HepG2 (cell line): Measurements from ENCODE around the gene TOLLIP. TPM values are rescaled to one million over a fixed set of nuclear protein-coding genes. Genes with fewer than 3 reads are reported as not detected.

ENCODE experiments used
- ATF3 ChIP-seq: sonication (generic); formaldehyde crosslinking; IDR thresholded peaks from 2 replicates; pipeline ENCODE4 v1.4.0; 2020; ENCODE audit warnings: missing genetic modification reagents
- HIC2 ChIP-seq: sonication (generic); formaldehyde crosslinking; IDR thresholded peaks from 2 replicates; pipeline ENCODE4 v1.9.0; 2022; ENCODE audit warnings: low read depth, missing genetic modification reagents
- KDM6A ChIP-seq: IDR thresholded peaks from 2 replicates; pipeline ENCODE4 v1.6.1; 2016; ENCODE audit warnings: low read depth
- MAZ ChIP-seq, 2 experiments: sonication (generic) in 1 of 2; formaldehyde crosslinking in 1 of 2; IDR thresholded peaks; 2 replicates each; pipeline versions ENCODE4 v1.5.0 to v1.6.1; 2012 to 2020; ENCODE audit warnings: low read depth in 2 of 2, mild to moderate bottlenecking in 2 of 2, borderline replicate concordance in 1 of 2, improper control_type of control experiment in 1 of 2, low read length in 1 of 2, missing genetic modification reagents in 1 of 2, moderate library complexity in 1 of 2
- MTA1 ChIP-seq: sonication (generic); formaldehyde crosslinking; IDR thresholded peaks from 2 replicates; pipeline ENCODE4 v1.4.0; 2020; ENCODE audit warnings: missing genetic modification reagents, mild to moderate bottlenecking, borderline replicate concordance
- REPIN1 ChIP-seq: sonication (generic); formaldehyde crosslinking; IDR thresholded peaks from 2 replicates; pipeline ENCODE4 v1.8.0; 2022; ENCODE audit warnings: missing genetic modification reagents, low read depth, mild to moderate bottlenecking, borderline replicate concordance
- RNF219 ChIP-seq: sonication (generic); formaldehyde crosslinking; IDR thresholded peaks from 2 replicates; pipeline ENCODE4 v1.5.0; 2020; ENCODE audit warnings: mild to moderate bottlenecking, missing genetic modification reagents
- SMC3 ChIP-seq: IDR thresholded peaks from 2 replicates; pipeline ENCODE4 v1.6.1; 2011; ENCODE audit warnings: low read length, improper control_type of control experiment
- SNRNP70 ChIP-seq: fragments of 200-400 bp; formaldehyde crosslinking; IDR thresholded peaks from 2 replicates; pipeline ENCODE4 v1.6.1; 2017; ENCODE audit warnings: mild to moderate bottlenecking, low read depth, low read length, moderate library complexity
- ZBTB38 ChIP-seq: sonication (generic); formaldehyde crosslinking; IDR thresholded peaks from 2 replicates; pipeline ENCODE4 v1.5.1; 2020; ENCODE audit warnings: mild to moderate bottlenecking, missing genetic modification reagents
- ZHX2 ChIP-seq, 2 experiments: sonication (generic) in 1 of 2; formaldehyde crosslinking in 1 of 2; IDR thresholded peaks; 2 replicates each; pipeline versions ENCODE4 v1.6.1 to v1.9.0; 2014 to 2022; ENCODE audit warnings: antibody characterized with exemption in 1 of 2, borderline replicate concordance in 1 of 2, inconsistent platforms in 1 of 2, low read depth in 1 of 2, missing genetic modification reagents in 1 of 2
- ZNF121 ChIP-seq: sonication (generic); formaldehyde crosslinking; IDR thresholded peaks from 2 replicates; pipeline ENCODE4 v1.5.0; 2020; ENCODE audit warnings: mild to moderate bottlenecking, missing genetic modification reagents
- ZNF317 ChIP-seq: sonication (generic); formaldehyde crosslinking; IDR thresholded peaks from 2 replicates; pipeline ENCODE4 v1.5.0; 2020; ENCODE audit warnings: mild to moderate bottlenecking, missing genetic modification reagents
- ZNF605 ChIP-seq: sonication (generic); formaldehyde crosslinking; IDR thresholded peaks from 2 replicates; pipeline ENCODE4 v1.8.0; 2022; ENCODE audit warnings: mild to moderate bottlenecking, missing genetic modification reagents
- polyA plus RNA-seq, 8 experiments: library from polyadenylated mRNA; depleted of rRNA in 3 of 8; stranded (reverse) in 7 of 8; unstranded in 1 of 8; fragments of >200 nt; fragmentation: Illumina TruSeq in 4 of 8; extraction: Trizol in 4 of 8; gene quantifications; 2 replicates each; pipeline versions ENCODE4 v1.2.1 to v1.2.3, GENCODE V29; 2011 to 2016; ENCODE audit warnings: low read depth in 4 of 8, missing spikeins in 1 of 8, mixed read lengths in 1 of 8; ENCODE audit not compliant: insufficient read depth in 1 of 8
- total RNA-seq, 5 experiments: library from RNA; depleted of rRNA; stranded (reverse); fragments of >200 nt; fragmentation: Illumina TruSeq; extraction: Trizol; gene quantifications; 2 replicates each; pipeline ENCODE4 v1.2.3, GENCODE V29; 2016; ENCODE audit warnings: low read depth in 1 of 5

TOLLIP gene
- total and polyA plus RNA-seq, 2 of the 13 experiments (the other 11 are each of a cell fraction or from before 2014, with no cell fraction given) = 25.9 to 47.5 TPM

- no peak for TF ChIP-seq ATF3 (CRISPR knock-in tag)
- peak; percentile 49; the same call in 1 of the 2 replicates for TF ChIP-seq ZBTB38 (CRISPR knock-in tag)
- TF ChIP-seq RNF219 = no peak
- TF ChIP-seq MTA1 (CRISPR knock-in tag) = peak; percentile 59; the same call in 1 of the 2 replicates
- TF ChIP-seq SMC3 = 0 out of 2 replicates have a peak, but pooled peaks have one; percentile 2
- TF ChIP-seq ZHX2 (IDR thresholded peaks at IDR 0.05; ENCODE audit: low read depth) = no peak
- no peak for TF ChIP-seq ZHX2 (CRISPR knock-in tag; IDR thresholded peaks at IDR 0.05; ENCODE audit: borderline replicate concordance)
- 0 out of 2 replicates have a peak, but pooled peaks have one; percentile 54 for TF ChIP-seq MAZ (IDR thresholded peaks at IDR 0.05; ENCODE audit: borderline replicate concordance, low read depth, low read length)
- TF ChIP-seq MAZ (CRISPR knock-in tag; IDR thresholded peaks at IDR 0.05; ENCODE audit: low read depth) = peak; percentile 33; the same call in 1 of the 2 replicates
- no peak for TF ChIP-seq ZNF121
- no peak for TF ChIP-seq REPIN1
- TF ChIP-seq HIC2 (CRISPR knock-in tag) = peak; percentile 88
- 0 out of 2 replicates have a peak, but pooled peaks have one; percentile 62 for TF ChIP-seq KDM6A (CRISPR knock-in tag)
- TF ChIP-seq SNRNP70 = no peak
- TF ChIP-seq ZNF317 (CRISPR knock-in tag) = peak; percentile 59; the same call in 1 of the 2 replicates
- TF ChIP-seq ZNF605 (CRISPR knock-in tag) = peak; percentile 35; the same call in 1 of the 2 replicates
Measured at GRCh38 chr11:1304380-1304779, 5.1 kb downstream of the TOLLIP start (continued).
